Fibroblast of upper back skin (primary cell): ENCODE measurements around the gene TAC4.

ENCODE experiments used
- DNase-seq: peaks from one replicate; pipeline ENCODE4 v3.0.0-alpha.2; 2013

Gene TAC4

GRCh38 chr17:49872754-49873377, 25.0 kb upstream of the TAC4 start:
- DNase-seq, result no peak

- no peak for DNase-seq
Observed at GRCh38 chr17:49871211-49871610, 23.3 kb upstream of the TAC4 start.

GRCh38 chr17:49870298-49870697, 22.4 kb upstream of the TAC4 start:
- DNase-seq, result no peak

- no peak for DNase-seq
Observed at GRCh38 chr17:49869038-49869374, 21.1 kb upstream of the TAC4 start.

- DNase-seq, result no peak
Observed at GRCh38 chr17:49866882-49867413, 19.1 kb upstream of the TAC4 start.

GRCh38 chr17:49866019-49866380, 18.1 kb upstream of the TAC4 start:
- no peak for DNase-seq

GRCh38 chr17:49862781-49863331, 15.0 kb upstream of the TAC4 start:
- DNase-seq, result no peak

- DNase-seq, result peak; percentile 38
Observed at GRCh38 chr17:49861150-49861884, 13.4 kb upstream of the TAC4 start.

GRCh38 chr17:49859991-49860953, 12.4 kb upstream of the TAC4 start:
- no peak for DNase-seq

GRCh38 chr17:49858796-49859195, 10.9 kb upstream of the TAC4 start:
- no peak for DNase-seq

GRCh38 chr17:49854126-49854525, 6.3 kb upstream of the TAC4 start:
- no peak for DNase-seq

GRCh38 chr17:49853470-49854015, 5.7 kb upstream of the TAC4 start:
- no peak for DNase-seq

- DNase-seq, result peak; percentile 67
Observed at GRCh38 chr17:49851387-49852291, 3.8 kb upstream of the TAC4 start.

GRCh38 chr17:49850772-49851386, 3.0 kb upstream of the TAC4 start:
- no peak for DNase-seq

- DNase-seq, result no peak
Observed at GRCh38 chr17:49850218-49850610, 2.3 kb upstream of the TAC4 start.

- no peak for DNase-seq
Observed at GRCh38 chr17:49848739-49849138, 870 bp upstream of the TAC4 start.

- DNase-seq, result no peak
Observed at GRCh38 chr17:49846938-49847712, 744 bp downstream of the TAC4 start.

GRCh38 chr17:49845321-49845720, 2.5 kb downstream of the TAC4 start:
- peak; percentile 37 for DNase-seq

GRCh38 chr17:49843774-49844350, 4.0 kb downstream of the TAC4 start:
- DNase-seq, result no peak

GRCh38 chr17:49842846-49843245, 5.0 kb downstream of the TAC4 start:
- no peak for DNase-seq
